K562 (cell line): ENCODE results near the gene ATP6V0E2. TPM values are rescaled to one million over a fixed set of nuclear protein-coding genes. Genes with fewer than 3 reads are reported as not detected.

Experiments
- ATAC-seq: fragments of 200-7000 bp; cut with Tn5 transposase; 3 replicates; pipeline ENCODE4 v1.9.1; 2020; ENCODE audit warnings: moderate library complexity
- BruUV-seq: library from RNA; stranded (reverse); fragments of 400-500 nt; replicated peaks from 2 replicates; lab custom pipeline; 2021; lab: Mats Ljungman, UMichigan
- CTCF ChIA-PET: fragments of 300-600 bp; formaldehyde crosslinking; extraction: SDS; loops from one replicate; lab custom pipeline; 2021; ENCODE audit warnings: low intra/inter-chr PET ratio; lab: Yijun Ruan, JAX
- POLR2A ChIA-PET: fragments of 300-600, 350-650 bp; sonication (Branson Sonifier 250); formaldehyde crosslinking; extraction: SDS; loops from one replicate; lab custom pipeline; 2021; ENCODE audit warnings: antibody characterized with exemption, inconsistent platforms; lab: Yijun Ruan, JAX
- DNase-seq, 4 experiments: peaks; one replicate each; pipeline versions ENCODE4 v3.0.0 to v3.0.0-alpha.2; 2011 to 2018; ENCODE audit warnings: low spot score in 3 of 4, mixed read lengths in 3 of 4; ENCODE audit errors: extremely low read depth in 1 of 4
- FAIRE-seq: peaks from 2 replicates; lab custom pipeline; 2011; peaks lifted over from hg19 to GRCh38; lab: Jason Lieb, UNC
- H2AFZ ChIP-seq: 2 replicates; pipeline ENCODE4 v1.6.0; 2011; ENCODE audit warnings: low read depth, low read length, control low read depth, inconsistent platforms
- H3K27ac ChIP-seq: fragments of 200-600 bp; 3 replicates; pipeline ENCODE4 v1.8.0; 2011; ENCODE audit warnings: low read depth, mild to moderate bottlenecking, control low read depth, inconsistent platforms, low read length, moderate library complexity, mixed read lengths; ENCODE audit errors: extremely low read depth
- H3K27me3 ChIP-seq, 2 experiments: fragments of 300-600 bp in 1 of 2; 2 replicates in 1 of 2; 3 replicates in 1 of 2; pipeline versions ENCODE4 v1.6.0 to v1.8.0; 2011; ENCODE audit warnings: inconsistent platforms in 2 of 2, low read length in 2 of 2, mild to moderate bottlenecking in 1 of 2, mixed read lengths in 1 of 2, moderate library complexity in 1 of 2; ENCODE audit not compliant: control insufficient read depth in 2 of 2, insufficient read depth in 2 of 2
- H3K36me3 ChIP-seq: fragments of 300-600 bp; 3 replicates; pipeline ENCODE4 v1.8.0; 2011; ENCODE audit warnings: mild to moderate bottlenecking, low read length, inconsistent platforms; ENCODE audit not compliant: control insufficient read depth, insufficient read depth
- H3K4me1 ChIP-seq, 2 experiments: fragments of 200-600 bp in 1 of 2; replicated peaks in 1 of 2; 2 replicates in 1 of 2; 3 replicates in 1 of 2; pipeline versions ENCODE4 v1.5.1 to v1.8.0; 2011; ENCODE audit warnings: inconsistent platforms in 2 of 2, low read length in 2 of 2, mild to moderate bottlenecking in 1 of 2, mixed read lengths in 1 of 2, moderate library complexity in 1 of 2; ENCODE audit not compliant: control insufficient read depth in 2 of 2, insufficient read depth in 2 of 2
- H3K4me2 ChIP-seq: 2 replicates; pipeline ENCODE4 v1.6.1; 2011; ENCODE audit warnings: low read length, control low read depth, inconsistent platforms, mixed read lengths; ENCODE audit not compliant: insufficient read depth
- H3K4me3 ChIP-seq: fragments of 200-600 bp; sonication (generic), shearing (Covaris generic); 2 replicates; pipeline ENCODE4 v1.5.1; 2016; ENCODE audit warnings: control low read depth, inconsistent platforms
- H3K79me2 ChIP-seq: fragments of 200-600 bp; 3 replicates; pipeline ENCODE4 v1.8.0; 2011; ENCODE audit warnings: low read length, inconsistent platforms; ENCODE audit not compliant: control insufficient read depth, insufficient read depth
- H3K9ac ChIP-seq, 2 experiments: 2 replicates each; pipeline versions ENCODE4 v1.6.0 to v1.6.1; 2011; ENCODE audit warnings: low read depth in 2 of 2, low read length in 2 of 2, control low read depth in 1 of 2, inconsistent platforms in 1 of 2, mild to moderate bottlenecking in 1 of 2, mixed read lengths in 1 of 2; ENCODE audit not compliant: insufficient read depth in 1 of 2
- H3K9me1 ChIP-seq: one replicate; pipeline ENCODE4 v1.6.0; 2011; ENCODE audit warnings: inconsistent platforms, mild to moderate bottlenecking, low read length, moderate library complexity; ENCODE audit not compliant: control insufficient read depth, insufficient read depth
- H3K9me3 ChIP-seq: replicated peaks from 2 replicates; pipeline ENCODE4 v1.5.1; 2011; ENCODE audit warnings: low read depth, low read length, inconsistent platforms; ENCODE audit not compliant: control insufficient read depth, insufficient read depth
- H4K20me1 ChIP-seq: replicated peaks from 2 replicates; pipeline ENCODE4 v1.6.1; 2011; ENCODE audit warnings: low read length, inconsistent platforms, mixed read lengths; ENCODE audit not compliant: control insufficient read depth, insufficient read depth
- ARID1B ChIP-seq: fragments of 450-650 bp; IDR thresholded peaks from 2 replicates; pipeline ENCODE4 v1.6.1; 2016; ENCODE audit warnings: antibody characterized with exemption, mild to moderate bottlenecking, inconsistent platforms
- CBFA2T3 ChIP-seq: fragments of 450-650 bp; IDR thresholded peaks from 2 replicates; pipeline ENCODE4 v1.6.1; 2017
- JUNB ChIP-seq: fragments of 450-650 bp; formaldehyde crosslinking; conservative IDR thresholded peaks from 2 replicates; pipeline ENCODE4 v1.4.0; 2020; ENCODE audit warnings: mild to moderate bottlenecking
- PTTG1 ChIP-seq: fragments of 450-650 bp; IDR thresholded peaks from 2 replicates; pipeline ENCODE4 v1.6.1; 2016; ENCODE audit warnings: low read depth, mild to moderate bottlenecking, missing genetic modification characterization, missing compliant biosample characterization
- RBBP5 ChIP-seq: fragments of 200-600 bp; sonication (generic); IDR thresholded peaks from 2 replicates; pipeline ENCODE4 v1.6.1; 2012; ENCODE audit warnings: borderline replicate concordance, mild to moderate bottlenecking, low read length, control low read depth, inconsistent platforms; ENCODE audit not compliant: insufficient read depth, poor library complexity, severe bottlenecking
- ZKSCAN3 ChIP-seq: fragments of 250-450 bp; sonication (Bioruptor Pico); IDR thresholded peaks from 2 replicates; pipeline ENCODE4 v1.4.0; 2020
- ZNF263 ChIP-seq: sonication (generic); formaldehyde crosslinking; IDR thresholded peaks from 2 replicates; pipeline ENCODE4 v1.8.0; 2022; ENCODE audit warnings: mild to moderate bottlenecking, missing genetic modification reagents, borderline replicate concordance
- ZNF511 ChIP-seq: sonication (generic); formaldehyde crosslinking; IDR thresholded peaks from 2 replicates; pipeline ENCODE4 v1.8.0; 2022; ENCODE audit warnings: mild to moderate bottlenecking, missing genetic modification reagents
- ZNF699 ChIP-seq: fragments of 250-450 bp; sonication (Bioruptor Pico); IDR thresholded peaks from 2 replicates; pipeline ENCODE4 v1.8.0; 2021; ENCODE audit warnings: mild to moderate bottlenecking, moderate library complexity; ENCODE audit not compliant: insufficient replicate concordance
- ZNF740 ChIP-seq, 3 experiments: fragments of 200-800 bp in 1 of 3; sonication (Bioruptor generic) in 1 of 3; sonication (generic) in 1 of 3; formaldehyde crosslinking in 1 of 3; IDR thresholded peaks; 2 replicates each; pipeline versions ENCODE4 v1.6.1 to v1.8.0; 2016 to 2022; ENCODE audit warnings: mild to moderate bottlenecking in 2 of 3, missing compliant biosample characterization in 2 of 3, missing genetic modification characterization in 2 of 3, missing genetic modification reagents in 1 of 3
- whole genome bisulfite sequencing: fragments of 100-300 bp; shearing (Covaris generic); methylation state at CpG from one replicate; pipeline ENCODE4 v1.1.6; 2016; ENCODE audit warnings: low coverage, mixed read lengths; ENCODE audit not compliant: insufficient coverage; ENCODE audit errors: missing lambda C conversion rate; 5-methylcytosine and 5-hydroxymethylcytosine counted together
- in situ Hi-C: fragments of 300-500 bp; cut with MboI; formaldehyde crosslinking; loops from 4 replicates; pipeline ENCODE4 v1.15.0; 2018; ENCODE audit warnings: inconsistent platforms, mixed read lengths
- intact Hi-C: fragments of 100-400 bp; cut with micrococcal nuclease; formaldehyde crosslinking; loops from 2 replicates; pipeline ENCODE4 v1.14.2; 2022
- polyA plus RNA-seq, 8 experiments: library from polyadenylated mRNA; depleted of rRNA in 4 of 8; stranded (reverse) in 5 of 8; unstranded in 3 of 8; fragments of >200 nt; fragmentation: Nextera tagmentation in 2 of 8; fragmentation: Illumina TruSeq in 1 of 8; extraction: Ambion mirVana in 2 of 8; extraction: Trizol in 1 of 8; gene quantifications; 2 replicates each; pipeline versions ENCODE4 v1.2.1 to v1.2.3, GENCODE V29; 2011 to 2014; ENCODE audit warnings: inconsistent platforms in 1 of 8, missing spikeins in 1 of 8
- total RNA-seq, 7 experiments: library from RNA; depleted of rRNA in 6 of 7; stranded (reverse); fragments of >200 nt in 6 of 7; fragmentation: Illumina TruSeq in 2 of 7; extraction: Trizol in 2 of 7; gene quantifications; 2 replicates each; pipeline versions ENCODE4 v1.2.1 to v1.2.3, GENCODE V29; 2011 to 2021; ENCODE audit warnings: low replicate concordance in 1 of 7
- TF ChIP-seq, protein P1 (sequence below): fragments of 450-650 bp; IDR thresholded peaks from 2 replicates; pipeline ENCODE4 v1.6.1; 2018; ENCODE audit not compliant: partially characterized antibody

The ATP6V0E2 gene
- total and polyA plus RNA-seq, 9 of the 15 experiments (the other 6 are each of a cell fraction or from before 2014, with no cell fraction given), result 0.55 to 18.5 (median 10.9) TPM

DNA sequence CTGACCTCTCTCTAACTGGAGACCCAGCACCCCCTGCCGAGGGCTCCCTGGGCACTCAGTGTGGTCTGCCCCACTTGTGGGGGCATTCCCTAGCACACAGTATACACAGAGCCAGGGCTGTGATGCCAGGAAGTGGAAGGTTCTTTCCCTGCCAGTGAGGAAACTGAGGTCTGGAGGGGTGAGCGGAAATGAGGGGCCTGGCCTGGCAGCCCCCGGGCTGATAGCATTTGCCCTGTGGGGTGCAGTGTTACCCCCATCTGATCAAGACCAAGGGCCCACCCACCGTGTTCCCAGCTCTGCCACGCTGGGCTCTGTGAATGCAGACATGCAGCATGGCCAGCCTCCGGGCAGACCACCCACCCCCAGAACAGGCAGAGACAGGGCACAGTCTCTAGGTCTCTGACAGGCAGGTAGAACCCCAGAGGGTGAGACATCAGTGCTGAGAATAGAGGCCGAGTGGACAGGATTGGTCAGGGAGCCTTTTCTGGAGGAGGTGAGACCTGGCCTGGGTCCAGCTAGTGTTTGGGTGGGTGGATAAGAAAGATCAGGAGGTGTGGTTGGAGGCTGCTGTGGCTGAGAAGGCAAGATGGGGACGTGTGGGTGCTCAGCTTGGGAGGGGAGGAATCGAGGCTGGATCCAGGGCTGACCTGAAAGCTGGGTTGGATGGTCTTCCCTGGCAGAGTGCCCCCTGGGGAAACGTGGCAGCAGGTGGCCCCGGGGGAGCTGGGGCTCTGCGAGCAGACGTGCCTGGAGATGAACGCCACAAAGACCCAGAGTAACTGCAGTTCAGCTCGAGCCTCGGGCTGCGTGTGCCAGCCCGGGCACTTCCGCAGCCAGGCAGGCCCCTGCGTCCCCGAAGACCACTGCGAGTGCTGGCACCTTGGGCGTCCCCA, 46.4 kb upstream of the ATP6V0E2 start (continued):
- TF ChIP-seq ARID1B (peak; percentile 31; the same call in 1 of the 2 replicates), ZNF699 (no peak), CBFA2T3 (peak; percentile 66), ZNF263 (peak; percentile 12; the same call in 1 of the 2 replicates), PTTG1 (tag) (no peak), ZNF511 (CRISPR knock-in tag) (0 out of 2 replicates have a peak, but pooled peaks have one; percentile 24)

DNA sequence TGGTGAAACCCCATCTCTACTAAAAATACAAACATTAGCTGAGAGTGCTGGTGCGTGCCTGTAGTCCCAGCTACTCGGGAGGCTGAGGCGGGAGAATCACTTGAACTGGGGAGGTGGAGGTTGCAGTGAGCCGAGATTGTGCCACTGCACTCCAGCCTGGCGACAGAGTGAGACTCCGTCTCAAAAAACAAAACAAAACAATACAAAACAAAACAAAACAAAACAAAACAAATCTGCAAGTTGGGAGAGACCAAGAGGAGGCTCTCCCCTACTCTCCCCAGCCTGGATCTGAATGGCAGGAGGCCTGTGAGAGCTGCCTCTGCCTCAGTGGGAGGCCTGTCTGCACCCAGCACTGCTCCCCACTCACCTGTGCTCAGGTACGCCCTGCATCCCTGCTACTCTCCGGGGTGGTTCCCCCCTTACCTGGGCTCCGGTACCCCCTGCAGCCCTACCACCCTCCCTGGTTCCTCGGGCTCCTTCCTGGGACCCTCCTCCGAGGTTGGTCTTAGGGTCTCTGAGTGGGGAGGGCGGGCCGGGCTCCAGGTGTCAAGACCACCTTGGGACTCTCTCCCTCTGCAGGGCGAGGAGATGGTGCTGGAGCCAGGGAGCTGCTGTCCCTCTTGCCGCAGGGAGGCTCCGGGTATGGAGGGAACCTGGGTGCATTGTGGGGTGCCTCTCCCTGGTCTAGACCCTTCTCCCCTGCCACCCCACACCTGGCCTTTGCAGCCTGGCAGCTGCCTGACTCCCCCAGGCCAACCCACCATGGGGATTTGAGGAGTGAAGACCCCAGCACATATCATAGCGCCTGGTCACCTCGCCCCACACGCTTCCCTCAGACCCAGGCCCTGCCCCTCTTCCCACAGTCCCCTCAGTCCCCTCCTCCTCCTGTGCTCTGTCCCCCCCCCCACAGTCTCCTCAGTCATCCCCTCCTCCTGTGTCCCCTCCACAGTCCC, 45.1 kb upstream of the ATP6V0E2 start:
- BruUV-seq, result no TSS peak
- DNase-seq, result no peak
- no peak overlapping the region for H3K4me2 ChIP-seq
- ChIA-PET POLR2A (no interaction called here), CTCF (no interaction called here)
- no peak for ATAC-seq
- peaks cover 14 to 51% of the 10 kb centered on the region in 2 experiments for H3K4me1 ChIP-seq
- no peaks in the 10 kb centered on the region for H3K9me3 ChIP-seq
- peaks cover 5% of the 10 kb centered on the region for H3K9me1 ChIP-seq
- H3K79me2 ChIP-seq, result no peaks in the 10 kb centered on the region
- H3K36me3 ChIP-seq, result no peaks in the 10 kb centered on the region
- peak overlapping the region in 1 of 2 experiments; percentile 43; a peak in 1 of 4 replicates for H3K9ac ChIP-seq
- no peak for FAIRE-seq
- H3K27me3 ChIP-seq, result peaks cover 18 to 53% of the 10 kb centered on the region in 2 experiments; a peak in 4 of 5 replicates
- WGBS, result 4% methylated on average over 16 of the region's 19 CpGs
- peaks cover 27% of the 10 kb centered on the region for H4K20me1 ChIP-seq
- no peak overlapping the region for H2AFZ ChIP-seq
- H3K4me3 ChIP-seq, result no peak overlapping the region
- in situ Hi-C loops, result no loop called here
- intact Hi-C loops, result no loop called here
- no peak overlapping the region for H3K27ac ChIP-seq
- TF ChIP-seq RBBP5 (no peak), ZKSCAN3 (no peak), JUNB (no peak), ZNF263 (peak; percentile 76), ZNF740 (CRISPR knock-in tag; IDR thresholded peaks at IDR 0.05) (peak; percentile 62; the same call in 1 of the 2 replicates), ZNF740 (tag; IDR thresholded peaks at IDR 0.05) (no peak)
- TF ChIP-seq, protein P1, sequence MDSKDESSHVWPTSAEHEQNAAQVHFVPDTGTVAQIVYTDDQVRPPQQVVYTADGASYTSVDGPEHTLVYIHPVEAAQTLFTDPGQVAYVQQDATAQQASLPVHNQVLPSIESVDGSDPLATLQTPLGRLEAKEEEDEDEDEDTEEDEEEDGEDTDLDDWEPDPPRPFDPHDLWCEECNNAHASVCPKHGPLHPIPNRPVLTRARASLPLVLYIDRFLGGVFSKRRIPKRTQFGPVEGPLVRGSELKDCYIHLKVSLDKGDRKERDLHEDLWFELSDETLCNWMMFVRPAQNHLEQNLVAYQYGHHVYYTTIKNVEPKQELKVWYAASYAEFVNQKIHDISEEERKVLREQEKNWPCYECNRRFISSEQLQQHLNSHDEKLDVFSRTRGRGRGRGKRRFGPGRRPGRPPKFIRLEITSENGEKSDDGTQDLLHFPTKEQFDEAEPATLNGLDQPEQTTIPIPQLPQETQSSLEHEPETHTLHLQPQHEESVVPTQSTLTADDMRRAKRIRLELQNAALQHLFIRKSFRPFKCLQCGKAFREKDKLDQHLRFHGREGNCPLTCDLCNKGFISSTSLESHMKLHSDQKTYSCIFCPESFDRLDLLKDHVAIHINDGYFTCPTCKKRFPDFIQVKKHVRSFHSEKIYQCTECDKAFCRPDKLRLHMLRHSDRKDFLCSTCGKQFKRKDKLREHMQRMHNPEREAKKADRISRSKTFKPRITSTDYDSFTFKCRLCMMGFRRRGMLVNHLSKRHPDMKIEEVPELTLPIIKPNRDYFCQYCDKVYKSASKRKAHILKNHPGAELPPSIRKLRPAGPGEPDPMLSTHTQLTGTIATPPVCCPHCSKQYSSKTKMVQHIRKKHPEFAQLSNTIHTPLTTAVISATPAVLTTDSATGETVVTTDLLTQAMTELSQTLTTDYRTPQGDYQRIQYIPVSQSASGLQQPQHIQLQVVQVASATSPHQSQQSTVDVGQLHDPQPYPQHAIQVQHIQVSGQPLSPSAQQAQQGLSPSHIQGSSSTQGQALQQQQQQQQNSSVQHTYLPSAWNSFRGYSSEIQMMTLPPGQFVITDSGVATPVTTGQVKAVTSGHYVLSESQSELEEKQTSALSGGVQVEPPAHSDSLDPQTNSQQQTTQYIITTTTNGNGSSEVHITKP, result peak; percentile 70
